Nephron progenitor cell (in vitro differentiated cells): Measurements from ENCODE around the gene CACNA2D2.

Experiments
- DNase-seq: peaks from one replicate; pipeline ENCODE4 v3.0.0; 2021
- H3K27ac Mint-ChIP-seq: 2 replicates; pipeline ENCODE4 v1.8.0; 2021; ENCODE audit warnings: mild to moderate bottlenecking, moderate library complexity, mixed read lengths
- H3K27me3 Mint-ChIP-seq: 2 replicates; pipeline ENCODE4 v1.8.0; 2021; ENCODE audit warnings: mild to moderate bottlenecking, low read depth, mixed read lengths; ENCODE audit not compliant: poor library complexity
- H3K36me3 Mint-ChIP-seq: 2 replicates; pipeline ENCODE4 v1.8.0; 2021; ENCODE audit warnings: low read depth, mixed read lengths
- H3K4me1 Mint-ChIP-seq: 2 replicates; pipeline ENCODE4 v1.8.0; 2021; ENCODE audit warnings: mixed read lengths
- H3K4me3 Mint-ChIP-seq: 2 replicates; pipeline ENCODE4 v1.8.0; 2021; ENCODE audit warnings: mild to moderate bottlenecking, moderate library complexity, mixed read lengths
- H3K9me3 Mint-ChIP-seq: 2 replicates; pipeline ENCODE4 v1.8.0; 2021; ENCODE audit warnings: mild to moderate bottlenecking, moderate library complexity, mixed read lengths
- CTCF ChIP-seq: fragments of 200-600 bp; sonication (generic); IDR thresholded peaks from 2 replicates; pipeline ENCODE4 v1.5.0; 2021; ENCODE audit warnings: antibody characterized with exemption

CACNA2D2 gene

DNA sequence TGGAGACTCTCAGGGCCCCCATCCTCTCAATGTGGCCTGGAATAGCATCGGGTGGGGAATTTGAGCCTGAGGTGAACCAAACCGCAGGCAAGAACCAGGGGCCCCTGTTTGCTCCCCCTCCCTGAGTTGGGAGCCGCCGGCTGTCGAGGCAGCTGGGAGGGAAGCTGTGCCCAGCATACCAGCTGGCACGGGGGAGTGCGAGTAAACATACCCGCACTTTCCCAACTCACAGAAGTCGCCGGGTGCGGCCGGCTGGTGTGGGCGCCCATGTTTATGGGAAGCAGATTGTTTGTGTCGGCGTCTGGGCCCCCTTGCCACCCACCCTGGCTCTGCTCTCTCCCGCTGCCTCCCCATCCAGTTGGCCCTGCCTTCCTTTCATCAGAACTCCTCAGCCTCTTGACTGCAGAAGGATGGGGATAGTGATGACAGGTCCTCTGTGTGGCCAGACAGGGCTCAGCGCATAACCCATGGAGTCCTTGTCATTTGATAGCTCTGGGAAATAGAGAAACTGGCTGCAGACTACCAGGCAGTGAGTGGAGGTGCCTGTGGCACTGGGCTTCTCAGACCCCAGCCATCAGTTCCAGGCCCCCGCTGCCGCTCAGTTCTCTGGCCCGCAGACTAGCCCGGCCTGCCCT is 60.4 kb downstream of the CACNA2D2 start:
- Mint-ChIP-seq H3K4me1 (peaks cover 24% of the 10 kb centered on the region), H3K27me3 (peaks cover 47% of the 10 kb centered on the region), H3K9me3 (no peaks in the 10 kb centered on the region), H3K4me3 (no peak overlapping the region), H3K27ac (no peak overlapping the region), H3K36me3 (no peaks in the 10 kb centered on the region)
- TF ChIP-seq CTCF, result no peak
- DNase-seq, result no peak

DNA sequence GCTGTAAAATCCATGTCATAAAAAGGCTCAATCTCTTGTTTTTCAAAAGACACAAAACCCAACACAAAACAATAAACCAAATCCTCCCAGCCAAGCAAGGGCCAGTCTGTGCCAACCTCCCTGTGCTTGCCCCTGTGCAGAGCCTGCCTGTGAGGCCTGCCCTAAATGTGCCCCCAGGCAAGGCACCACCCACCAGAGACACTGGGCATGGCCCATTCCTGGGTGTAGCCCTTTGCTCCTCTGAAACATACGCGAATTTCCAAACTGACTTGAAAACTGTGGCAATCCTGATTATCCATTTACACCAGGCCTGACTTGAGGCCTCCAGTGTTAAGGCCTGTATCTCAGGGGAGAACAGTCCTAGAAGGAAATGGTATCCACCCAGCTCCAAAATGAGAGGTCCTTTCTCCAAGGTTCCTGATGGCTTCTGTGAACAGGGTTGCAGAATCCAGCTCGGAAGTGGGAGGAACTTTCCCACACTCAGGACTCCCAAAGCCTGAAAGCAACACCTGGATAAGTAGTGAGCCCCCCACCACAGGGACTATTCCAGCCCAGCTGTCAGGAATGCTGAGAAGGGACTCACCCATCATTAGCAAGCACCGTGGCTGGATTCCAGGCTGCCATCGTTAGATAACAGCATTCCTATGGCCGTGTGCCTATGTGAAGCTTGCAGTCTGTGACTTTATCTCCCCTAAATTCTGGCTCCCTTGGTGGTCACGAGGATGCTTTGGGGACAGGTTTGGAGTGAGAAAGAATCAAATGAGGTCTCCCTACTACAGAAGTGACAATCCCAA is 61.8 kb downstream of the CACNA2D2 start:
- Mint-ChIP-seq H3K4me3 (no peak overlapping the region), H3K27ac (no peak overlapping the region), H3K27me3 (peaks cover 51% of the 10 kb centered on the region), H3K9me3 (no peaks in the 10 kb centered on the region), H3K36me3 (no peaks in the 10 kb centered on the region), H3K4me1 (peaks cover 10% of the 10 kb centered on the region)
- DNase-seq, result no peak
- TF ChIP-seq CTCF, result no peak

DNA sequence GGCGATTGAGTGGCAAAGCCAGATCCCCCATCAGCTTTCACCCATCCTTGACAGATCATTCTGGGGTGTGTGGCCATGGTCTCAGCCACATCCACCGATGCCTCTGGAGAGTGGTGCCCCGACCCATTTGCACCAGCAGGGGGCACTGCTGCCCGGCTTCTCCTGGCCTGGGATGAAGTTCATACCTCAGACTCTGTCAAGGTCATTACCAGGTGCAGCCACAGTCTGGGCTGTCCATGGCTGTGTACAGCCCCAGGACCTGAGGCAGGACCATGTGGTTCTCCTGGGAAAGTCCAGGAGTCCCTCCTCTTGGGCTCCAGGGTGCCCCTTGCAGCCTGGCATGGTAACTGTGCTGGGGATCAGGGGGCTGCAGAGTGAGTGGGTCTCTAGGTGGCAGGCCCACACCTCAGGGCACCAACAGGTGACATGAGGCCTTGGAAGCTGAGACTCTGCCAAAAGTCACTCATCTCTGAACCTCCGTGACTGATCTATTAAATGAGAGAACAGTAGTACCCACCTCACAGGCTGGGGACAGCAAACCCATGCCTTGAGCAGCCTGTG is 67.2 kb downstream of the CACNA2D2 start:
- DNase-seq, result peak; percentile 88
- peaks cover 5% of the 10 kb centered on the region for H3K4me1 Mint-ChIP-seq
- H3K9me3 Mint-ChIP-seq, result no peaks in the 10 kb centered on the region
- H3K4me3 Mint-ChIP-seq, result no peak overlapping the region
- H3K27ac Mint-ChIP-seq, result no peak overlapping the region
- no peaks in the 10 kb centered on the region for H3K36me3 Mint-ChIP-seq
- peak; percentile 93 for TF ChIP-seq CTCF
- H3K27me3 Mint-ChIP-seq, result peaks cover 54% of the 10 kb centered on the region

DNA sequence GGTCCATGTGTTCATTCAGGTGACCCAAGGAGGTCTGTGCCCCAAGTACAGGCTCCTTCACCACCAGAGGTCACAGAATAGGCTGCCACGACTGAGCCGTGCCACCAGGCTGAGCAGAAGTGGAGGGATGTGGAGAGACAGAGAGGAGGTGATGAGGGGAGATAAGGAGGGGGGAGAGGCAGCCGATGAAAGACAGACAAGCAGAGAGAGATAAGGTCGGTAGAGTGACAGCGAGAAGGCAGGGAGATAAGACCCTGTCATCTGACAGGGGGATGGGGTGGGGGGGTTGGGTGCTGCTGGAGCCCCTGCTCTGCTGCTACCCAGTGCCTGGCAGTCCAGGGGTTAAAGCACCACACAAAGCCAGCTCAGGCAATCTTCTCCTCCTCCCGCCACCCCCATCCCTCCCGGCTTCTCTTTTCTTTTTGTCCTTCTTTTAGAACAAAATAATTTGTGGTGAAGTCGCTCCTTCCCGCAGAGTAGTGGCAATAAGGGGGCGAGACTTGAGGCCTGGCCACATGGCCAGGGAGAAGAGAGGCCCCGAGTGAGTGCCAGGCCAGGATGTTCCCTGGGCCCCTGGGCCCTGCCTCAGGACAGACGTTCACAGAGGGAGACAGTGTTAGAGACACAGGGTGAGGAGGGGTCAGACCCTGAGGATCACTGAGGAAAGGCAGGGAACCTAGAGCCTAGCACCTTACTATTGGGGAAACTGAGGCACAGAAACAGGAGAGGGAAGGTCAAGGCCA is 67.9 kb downstream of the CACNA2D2 start:
- no peak for TF ChIP-seq CTCF
- DNase-seq, result no peak
- H3K27me3 Mint-ChIP-seq, result peaks cover 50% of the 10 kb centered on the region

DNA sequence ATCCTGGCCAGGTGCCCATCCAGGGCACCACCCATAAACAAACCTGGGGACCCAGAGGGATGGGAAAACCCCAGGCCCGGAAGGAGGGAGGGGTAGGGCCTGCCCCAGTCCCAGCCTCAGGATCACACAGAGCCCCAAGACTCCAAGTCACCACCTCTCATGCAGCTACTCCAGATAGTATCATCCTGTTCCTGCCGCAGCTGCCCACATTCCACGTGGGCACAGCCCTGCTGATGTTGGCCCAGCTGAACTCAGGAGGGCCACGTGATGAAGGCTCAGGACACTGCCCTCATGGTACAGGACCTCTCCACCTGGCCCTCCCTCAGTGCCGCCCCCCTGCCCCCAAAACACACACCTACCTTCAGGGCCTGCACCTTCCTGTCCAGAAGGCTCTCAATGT is 69.5 kb downstream of the CACNA2D2 start:
- no peaks in the 10 kb centered on the region for H3K9me3 Mint-ChIP-seq
- no peak for DNase-seq
- peaks cover 42% of the 10 kb centered on the region for H3K27me3 Mint-ChIP-seq
- H3K36me3 Mint-ChIP-seq, result no peaks in the 10 kb centered on the region
- TF ChIP-seq CTCF, result no peak
- H3K4me1 Mint-ChIP-seq, result peaks cover 8% of the 10 kb centered on the region
- H3K4me3 Mint-ChIP-seq, result no peak overlapping the region
- no peak overlapping the region for H3K27ac Mint-ChIP-seq

More for the DNA sequence above, 67.9 kb downstream of the CACNA2D2 start:
- no peaks in the 10 kb centered on the region for H3K9me3 Mint-ChIP-seq
- H3K27ac Mint-ChIP-seq, result no peak overlapping the region
- H3K36me3 Mint-ChIP-seq, result no peaks in the 10 kb centered on the region
- peaks cover 8% of the 10 kb centered on the region for H3K4me1 Mint-ChIP-seq
- no peak overlapping the region for H3K4me3 Mint-ChIP-seq
